Transverse colon (tissue), 4 donors: ENCODE data around the gene OLA1.

Experiments
- EP300 ChIP-seq: sonication (generic); formaldehyde crosslinking; IDR thresholded peaks from one replicate; pipeline ENCODE4 v1.6.1; 2017; ENCODE audit warnings: antibody characterized with exemption, low read depth
- POLR2A ChIP-seq: fragments of 450-650 bp; IDR thresholded peaks from one replicate; pipeline ENCODE4 v1.6.1; 2016; ENCODE audit warnings: antibody characterized with exemption, mild to moderate bottlenecking, moderate library complexity
- POLR2AphosphoS5 ChIP-seq, 3 donors: sonication (generic); formaldehyde crosslinking; IDR thresholded peaks; one replicate each; pipeline ENCODE4 v1.6.1; 2016; ENCODE audit warnings: antibody characterized with exemption in 3 of 3
- TF ChIP-seq, protein P1 (sequence below), 5 experiments: fragments of 200-600 bp in 3 of 5; fragments of 450-650 bp in 2 of 5; sonication (generic) in 3 of 5; IDR thresholded peaks; 1 replicate in 2 of 5; 2 replicates in 3 of 5; pipeline ENCODE4 v1.5.1; 2016 to 2017; ENCODE audit warnings: antibody characterized with exemption in 5 of 5, inconsistent platforms in 3 of 5, mild to moderate bottlenecking in 2 of 5, moderate library complexity in 1 of 5

DNA sequence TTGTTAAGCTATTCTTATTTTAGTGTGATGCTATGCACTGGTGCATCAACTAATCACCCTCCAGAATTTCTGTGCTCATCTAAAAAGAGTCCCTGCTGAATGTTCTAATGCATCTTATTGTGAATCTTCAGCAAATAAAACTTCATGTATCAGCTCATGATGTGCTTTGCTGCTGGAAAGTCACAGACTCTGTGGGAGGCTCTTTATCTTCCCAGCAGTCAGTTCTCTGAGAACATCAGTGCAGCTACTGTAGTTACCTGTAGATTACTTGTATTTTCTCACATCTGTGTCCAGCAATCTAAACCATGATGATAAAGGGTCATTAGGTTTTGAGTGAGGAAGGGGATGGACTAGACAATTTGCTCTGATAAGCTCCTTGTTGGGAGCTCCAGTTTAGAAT is 141.6 kb downstream of the OLA1 start:
- no peak for TF ChIP-seq POLR2AphosphoS5 (IDR thresholded peaks at IDR 0.05)
- TF ChIP-seq, protein P1, sequence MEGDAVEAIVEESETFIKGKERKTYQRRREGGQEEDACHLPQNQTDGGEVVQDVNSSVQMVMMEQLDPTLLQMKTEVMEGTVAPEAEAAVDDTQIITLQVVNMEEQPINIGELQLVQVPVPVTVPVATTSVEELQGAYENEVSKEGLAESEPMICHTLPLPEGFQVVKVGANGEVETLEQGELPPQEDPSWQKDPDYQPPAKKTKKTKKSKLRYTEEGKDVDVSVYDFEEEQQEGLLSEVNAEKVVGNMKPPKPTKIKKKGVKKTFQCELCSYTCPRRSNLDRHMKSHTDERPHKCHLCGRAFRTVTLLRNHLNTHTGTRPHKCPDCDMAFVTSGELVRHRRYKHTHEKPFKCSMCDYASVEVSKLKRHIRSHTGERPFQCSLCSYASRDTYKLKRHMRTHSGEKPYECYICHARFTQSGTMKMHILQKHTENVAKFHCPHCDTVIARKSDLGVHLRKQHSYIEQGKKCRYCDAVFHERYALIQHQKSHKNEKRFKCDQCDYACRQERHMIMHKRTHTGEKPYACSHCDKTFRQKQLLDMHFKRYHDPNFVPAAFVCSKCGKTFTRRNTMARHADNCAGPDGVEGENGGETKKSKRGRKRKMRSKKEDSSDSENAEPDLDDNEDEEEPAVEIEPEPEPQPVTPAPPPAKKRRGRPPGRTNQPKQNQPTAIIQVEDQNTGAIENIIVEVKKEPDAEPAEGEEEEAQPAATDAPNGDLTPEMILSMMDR (IDR thresholded peaks at IDR 0.05), result no peak
- no peak for TF ChIP-seq POLR2A
- no peak for TF ChIP-seq EP300
